Measurements from ENCODE around the gene ZNF146. TPM values are rescaled to one million over a fixed set of nuclear protein-coding genes. Genes with fewer than 3 reads are reported as not detected.
"Not testable (repeated sequence)": the region's sequence is repeated elsewhere in the genome, so short reads cannot be mapped to it uniquely, and the experiment has no call there.

ZNF146 gene
- total and polyA plus RNA-seq, 9 donors = 38.1 to 73.8 (median 56.2) TPM

DNA sequence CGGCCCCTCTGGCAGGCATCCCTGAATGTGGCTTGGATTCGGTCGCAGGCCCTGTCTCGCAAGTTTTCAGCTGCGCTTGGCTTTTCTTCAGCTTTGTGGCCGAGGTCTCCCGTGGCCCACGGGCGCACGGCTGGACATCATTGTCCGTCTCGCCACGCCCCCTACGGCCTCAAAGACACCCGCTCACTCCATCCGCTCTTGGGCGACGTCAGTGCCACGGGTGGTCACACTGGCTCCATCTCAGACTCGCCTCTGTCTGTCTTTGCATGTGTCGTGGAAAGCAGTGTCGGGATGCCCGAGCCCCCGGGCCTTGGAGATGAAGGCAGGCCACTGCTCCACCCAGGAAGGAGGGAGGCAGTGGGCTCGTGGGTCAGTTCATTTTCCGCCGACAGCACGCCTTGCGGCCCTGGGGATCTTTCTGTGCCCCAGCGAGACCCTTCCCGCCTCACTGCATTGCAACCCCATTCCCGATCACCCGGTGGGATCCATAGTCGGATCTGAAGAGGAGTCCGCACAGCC, 51.0 kb downstream of the ZNF146 start:
- Histone ChIP-seq H3K4me1 (ENCODE audit: insufficient read depth) (no peaks in the 10 kb centered on the region), H3K4me3 (no peak overlapping the region), H3K27me3 (no peaks in the 10 kb centered on the region), H3K27ac (no peak overlapping the region), H3K9me3 (peaks cover 0 to 5% of the 10 kb centered on the region in 2 donors), H3K36me3 (no peaks in the 10 kb centered on the region)
- WGBS, 3 donors = 95 to 96% (median 95%) methylated on average over 34 to 35 of the region's 35 CpGs
- intact Hi-C loops (cut with DNase I) = no loop called here
- DNase-seq = no peak
- no peak for TF ChIP-seq POLR2A (IDR thresholded peaks at IDR 0.05)
- TF ChIP-seq EP300 (IDR thresholded peaks at IDR 0.05) = no peak
- TF ChIP-seq CTCF (IDR thresholded peaks at IDR 0.05) = no peak

DNA sequence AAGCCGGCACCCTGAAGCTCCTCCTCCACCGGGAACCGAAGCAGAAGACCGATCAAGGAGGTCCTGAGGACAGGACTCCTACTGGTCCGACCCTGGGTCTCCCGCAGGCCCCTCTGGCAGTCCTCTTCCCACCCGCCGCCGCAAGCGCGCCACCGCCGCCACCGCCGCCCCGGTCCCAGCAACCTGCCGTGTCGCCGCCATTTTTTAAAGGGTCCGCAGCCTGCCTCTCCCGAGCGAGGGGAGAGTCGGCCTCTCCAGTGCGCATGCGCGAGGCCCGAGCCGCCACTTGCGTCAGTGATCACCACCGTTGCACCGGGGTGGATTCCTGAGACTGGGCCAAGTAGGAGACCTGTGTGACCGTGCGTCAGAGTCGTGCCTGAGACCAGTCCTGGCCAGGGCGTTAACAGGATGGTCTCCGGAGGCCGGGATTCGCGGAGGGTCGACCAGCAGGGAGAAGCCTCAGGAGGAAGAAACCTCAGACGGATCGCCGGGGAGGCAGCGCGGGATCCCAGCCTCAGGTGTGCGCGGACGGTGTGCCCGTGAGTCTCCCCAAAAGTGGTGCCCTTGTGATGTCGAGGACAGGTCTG, 51.6 kb downstream of the ZNF146 start:
- no peaks in the 10 kb centered on the region for H3K4me1 ChIP-seq (ENCODE audit: insufficient read depth)
- H3K9me3 ChIP-seq = peaks cover 0 to 5% of the 10 kb centered on the region in 2 donors
- H3K4me3 ChIP-seq = no peak overlapping the region
- 83 to 95% (median 93%) methylated on average over 50 of the region's 50 CpGs for WGBS, 3 donors
- no peaks in the 10 kb centered on the region for H3K27me3 ChIP-seq
- TF ChIP-seq POLR2A (IDR thresholded peaks at IDR 0.05) (no peak), EP300 (IDR thresholded peaks at IDR 0.05) (no peak), CTCF (IDR thresholded peaks at IDR 0.05) (no peak)
- intact Hi-C loops (cut with DNase I) = no loop called here
- peak in 2 of 5 donors; percentile 59 to 84 for DNase-seq
- no peak overlapping the region for H3K27ac ChIP-seq
- no peaks in the 10 kb centered on the region for H3K36me3 ChIP-seq

GRCh38 chr19:36267061-36267845, 52.3 kb downstream of the ZNF146 start:
- Histone ChIP-seq H3K4me3 (no peak overlapping the region), H3K9me3 (peaks cover 0 to 5% of the 10 kb centered on the region in 2 donors), H3K36me3 (no peaks in the 10 kb centered on the region), H3K27ac (no peak overlapping the region), H3K4me1 (ENCODE audit: insufficient read depth) (no peaks in the 10 kb centered on the region), H3K27me3 (no peaks in the 10 kb centered on the region)
- intact Hi-C loops (cut with DNase I) = no loop called here
- no peak for TF ChIP-seq POLR2A (IDR thresholded peaks at IDR 0.05)
- no peak for TF ChIP-seq EP300 (IDR thresholded peaks at IDR 0.05)
- TF ChIP-seq CTCF (IDR thresholded peaks at IDR 0.05) = no peak
- WGBS, 3 donors = 95 to 97% (median 97%) methylated on average over 36 of the region's 36 CpGs
- no peak for DNase-seq

DNA sequence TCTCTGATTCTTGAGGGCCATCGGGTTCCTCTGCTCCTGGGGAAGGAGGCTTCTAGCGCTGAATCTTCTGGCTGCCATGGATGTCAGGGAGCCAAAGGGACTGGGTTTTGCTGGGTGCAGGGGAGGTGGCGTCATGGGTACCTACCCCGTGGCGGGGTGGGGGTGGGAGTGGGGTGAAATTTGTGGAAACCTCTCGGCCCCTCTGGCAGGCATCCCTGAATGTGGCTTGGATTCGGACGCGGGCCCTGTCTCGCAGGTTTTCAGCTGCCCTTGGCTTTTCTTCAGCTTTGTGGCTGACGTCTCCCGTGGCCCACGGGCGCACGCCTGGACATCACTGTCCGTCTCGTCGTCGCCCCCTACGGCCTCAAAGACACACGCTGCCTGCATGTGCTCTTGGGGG, 53.2 kb downstream of the ZNF146 start:
- H3K4me3 ChIP-seq; intact Hi-C loops (cut with DNase I); H3K27ac ChIP-seq; H3K4me1 ChIP-seq (ENCODE audit: insufficient read depth); H3K27me3 ChIP-seq; H3K36me3 ChIP-seq; H3K9me3 ChIP-seq; DNase-seq: not testable (repeated sequence)
- 90 to 92% (median 91%) methylated on average over 15 to 21 of the region's 21 CpGs for WGBS, 3 donors

- intact Hi-C loops (cut with DNase I); H3K9me3 ChIP-seq; H3K36me3 ChIP-seq; H3K27me3 ChIP-seq; H3K4me1 ChIP-seq (ENCODE audit: insufficient read depth); H3K27ac ChIP-seq; H3K4me3 ChIP-seq; DNase-seq: not testable (repeated sequence)
- WGBS, 3 donors = 78 to 98% (median 90%) methylated on average over 15 to 23 of the region's 30 CpGs
These were observed 53.7 kb downstream of the ZNF146 start for GRCh38 chr19:36268591-36268990.

DNA sequence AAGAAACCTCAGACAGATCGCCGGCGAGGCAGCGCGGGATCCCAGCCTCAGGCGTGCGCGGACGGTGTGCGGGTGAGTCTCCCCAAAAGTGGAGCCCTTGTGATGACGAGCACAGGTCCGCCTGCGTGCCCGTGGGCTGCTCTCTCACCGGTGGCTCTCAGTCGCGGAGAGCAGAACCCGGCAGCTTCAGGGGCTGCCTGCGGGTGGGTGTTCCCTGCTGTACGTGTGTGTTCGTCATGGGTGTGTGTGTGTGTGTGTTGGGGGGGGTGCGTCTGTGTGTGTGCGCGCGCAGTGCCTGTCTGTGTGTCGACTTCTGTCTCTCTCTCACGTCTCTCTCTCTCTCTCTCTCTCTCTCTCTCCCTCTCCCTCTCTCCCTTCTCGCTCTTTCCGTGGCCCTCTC, 54.4 kb downstream of the ZNF146 start:
- H3K4me3 ChIP-seq; H3K27ac ChIP-seq; H3K27me3 ChIP-seq; H3K36me3 ChIP-seq; H3K9me3 ChIP-seq; DNase-seq; H3K4me1 ChIP-seq (ENCODE audit: insufficient read depth); intact Hi-C loops (cut with DNase I): not testable (repeated sequence)
- WGBS, 3 donors = 94 to 99% (median 95%) methylated on average over 11 to 17 of the region's 29 CpGs
